HAP-1 (cell line): ENCODE data around the gene OLA1.
A peak's percentile ranks its signal among the peaks of the same experiment; 100 is the strongest.

Experiments used
- DNase-seq, 2 experiments: peaks; one replicate each; pipeline ENCODE4 v3.0.0-alpha.2; 2016 to 2020; ENCODE audit warnings: low spot score in 2 of 2
- H3K27me3 ChIP-seq: fragments of 250-450 bp; sonication (Bioruptor Pico); 2 replicates; pipeline ENCODE4 v1.5.1; 2020; ENCODE audit warnings: low read depth, mild to moderate bottlenecking, moderate library complexity
- H3K36me3 ChIP-seq: fragments of 250-450 bp; sonication (Bioruptor Pico); replicated peaks from 2 replicates; pipeline ENCODE4 v1.5.1; 2020; ENCODE audit warnings: mild to moderate bottlenecking
- H3K4me1 ChIP-seq: fragments of 250-450 bp; sonication (Bioruptor Pico); 2 replicates; pipeline ENCODE4 v1.5.1; 2020; ENCODE audit warnings: mild to moderate bottlenecking
- H3K4me3 ChIP-seq: fragments of 250-450 bp; sonication (Bioruptor Pico); 2 replicates; pipeline ENCODE4 v1.5.1; 2020; ENCODE audit warnings: mild to moderate bottlenecking, moderate library complexity
- H3K9me3 ChIP-seq: fragments of 250-450 bp; sonication (Bioruptor Pico); 2 replicates; pipeline ENCODE4 v1.5.1; 2020; ENCODE audit warnings: mild to moderate bottlenecking, moderate library complexity
- in situ Hi-C: fragments of 300-500 bp; cut with MboI; formaldehyde crosslinking; loops from 3 replicates; pipeline ENCODE4 v1.14.3; 2020; ENCODE audit warnings: low sequenced_read_pairs, inconsistent platforms, mixed read lengths

The OLA1 gene

DNA sequence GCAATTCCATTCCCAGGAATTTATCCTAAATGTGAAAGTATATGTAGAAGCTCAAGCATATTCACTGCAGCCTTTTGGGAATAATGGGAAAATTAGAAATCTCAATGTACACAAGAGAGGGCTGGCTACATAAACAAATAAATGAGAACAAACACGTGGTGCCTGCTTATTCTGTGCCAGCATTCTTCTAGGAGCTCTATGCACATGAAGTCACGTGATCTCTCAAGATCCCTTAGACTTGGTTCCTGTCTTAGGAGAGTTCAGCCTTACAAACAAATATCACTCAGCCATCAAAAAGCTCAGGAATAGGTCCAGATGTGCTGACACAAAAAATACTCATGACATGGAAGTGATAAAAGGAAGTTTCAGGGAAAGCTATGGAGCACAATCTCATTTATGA lies 190.3 kb downstream of the OLA1 start:
- Histone ChIP-seq H3K9me3 (no peaks in the 10 kb centered on the region; the same call in 1 of the 2 replicates), H3K36me3 (no peaks in the 10 kb centered on the region), H3K4me3 (no peak overlapping the region), H3K27me3 (no peaks in the 10 kb centered on the region), H3K4me1 (no peaks in the 10 kb centered on the region)
- DNase-seq = no peak
- in situ Hi-C loops = no loop called here

DNA sequence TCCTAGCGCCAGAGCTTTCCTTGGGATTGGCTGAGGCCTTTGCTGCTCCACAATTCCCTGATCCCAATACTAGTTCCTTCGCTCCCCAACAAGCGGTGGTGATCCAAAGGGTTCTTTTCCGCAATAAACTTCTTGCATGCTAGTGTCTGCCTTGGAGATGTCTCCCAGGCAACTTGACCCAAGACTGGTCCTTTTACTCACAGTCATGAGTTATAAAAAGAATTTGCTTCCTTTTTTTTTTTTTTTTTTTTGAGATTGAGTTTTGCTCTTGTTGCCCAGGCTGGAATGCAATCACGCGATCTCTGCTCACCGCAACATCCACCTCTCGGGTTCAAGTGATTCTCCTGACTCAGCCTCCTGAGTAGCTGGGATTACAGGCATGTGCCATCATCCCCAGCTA lies 193.4 kb downstream of the OLA1 start:
- DNase-seq = no peak
- no peaks in the 10 kb centered on the region; the same call in 1 of the 2 replicates for H3K9me3 ChIP-seq
- H3K4me3 ChIP-seq = no peak overlapping the region
- no peaks in the 10 kb centered on the region for H3K36me3 ChIP-seq
- H3K27me3 ChIP-seq = no peaks in the 10 kb centered on the region
- H3K4me1 ChIP-seq = peaks cover 8% of the 10 kb centered on the region
- in situ Hi-C loops = no loop called here

DNA sequence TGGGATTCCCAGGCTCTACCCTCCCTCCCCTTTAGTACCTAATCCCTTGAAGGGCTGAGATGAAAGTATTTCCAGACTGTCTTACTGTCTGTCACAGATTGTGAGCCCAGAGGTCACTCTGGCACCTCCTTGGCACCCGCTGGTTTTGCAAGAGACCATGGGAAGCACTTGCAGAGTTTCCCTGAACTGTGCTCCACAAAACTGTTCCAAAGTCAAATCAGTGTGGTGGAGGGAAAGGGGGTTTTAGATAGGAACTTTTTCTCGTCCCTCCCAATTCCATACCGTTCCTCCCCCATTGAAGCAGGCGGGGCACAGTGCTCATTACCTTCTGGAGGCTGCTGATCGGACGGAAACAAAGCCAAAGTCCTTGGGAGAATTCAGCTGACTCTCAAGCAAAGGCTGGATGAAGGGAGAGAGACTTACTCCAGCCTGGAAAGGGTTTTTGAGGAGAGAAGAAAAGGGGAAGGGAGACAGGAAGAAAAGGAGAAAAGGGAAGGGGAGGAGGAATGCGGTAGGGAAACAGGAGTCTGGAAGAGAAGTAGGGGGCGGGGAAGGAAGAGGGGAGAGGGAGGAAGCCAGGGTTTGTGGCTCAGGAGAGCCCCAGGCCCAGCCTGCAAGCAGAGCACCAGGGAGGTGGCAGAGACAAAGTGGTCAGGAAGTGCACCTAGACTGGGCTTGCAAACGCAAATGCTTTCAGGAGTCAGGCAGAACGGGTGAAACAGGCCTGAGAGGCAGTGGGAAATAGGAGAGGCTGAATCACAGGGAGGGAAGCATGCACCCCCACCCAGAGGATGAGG lies 194.8 kb downstream of the OLA1 start:
- in situ Hi-C loops = no loop called here
- no peak overlapping the region for H3K4me3 ChIP-seq

DNA sequence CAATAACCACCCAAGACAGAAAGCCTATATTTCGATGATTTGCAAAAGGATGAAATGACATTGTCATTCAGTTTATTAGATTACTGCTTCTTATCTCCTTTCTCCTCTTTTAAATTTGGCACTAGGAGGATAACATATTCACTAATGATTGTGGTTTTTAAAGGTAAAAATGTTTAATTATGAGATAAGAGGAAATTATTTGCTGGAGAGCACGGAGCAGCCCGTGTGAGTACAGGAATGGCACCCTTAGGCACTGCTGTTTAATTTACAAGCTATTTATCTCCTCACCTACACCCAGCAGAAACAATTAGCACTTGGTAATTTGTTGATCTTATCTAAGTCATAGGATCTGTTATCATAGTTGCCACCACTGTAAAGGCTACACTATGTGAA lies 195.8 kb downstream of the OLA1 start:
- H3K36me3 ChIP-seq = no peaks in the 10 kb centered on the region
- in situ Hi-C loops = no loop called here
- H3K27me3 ChIP-seq = no peaks in the 10 kb centered on the region
- DNase-seq = no peak
- H3K4me3 ChIP-seq = no peak overlapping the region
- no peaks in the 10 kb centered on the region for H3K9me3 ChIP-seq
- peaks cover 8% of the 10 kb centered on the region for H3K4me1 ChIP-seq

More for the DNA sequence above, 194.8 kb downstream of the OLA1 start:
- H3K36me3 ChIP-seq = no peaks in the 10 kb centered on the region
- H3K27me3 ChIP-seq = no peaks in the 10 kb centered on the region
- H3K9me3 ChIP-seq = no peaks in the 10 kb centered on the region; the same call in 1 of the 2 replicates
- H3K4me1 ChIP-seq = peaks cover 8% of the 10 kb centered on the region
- no peak for DNase-seq

DNA sequence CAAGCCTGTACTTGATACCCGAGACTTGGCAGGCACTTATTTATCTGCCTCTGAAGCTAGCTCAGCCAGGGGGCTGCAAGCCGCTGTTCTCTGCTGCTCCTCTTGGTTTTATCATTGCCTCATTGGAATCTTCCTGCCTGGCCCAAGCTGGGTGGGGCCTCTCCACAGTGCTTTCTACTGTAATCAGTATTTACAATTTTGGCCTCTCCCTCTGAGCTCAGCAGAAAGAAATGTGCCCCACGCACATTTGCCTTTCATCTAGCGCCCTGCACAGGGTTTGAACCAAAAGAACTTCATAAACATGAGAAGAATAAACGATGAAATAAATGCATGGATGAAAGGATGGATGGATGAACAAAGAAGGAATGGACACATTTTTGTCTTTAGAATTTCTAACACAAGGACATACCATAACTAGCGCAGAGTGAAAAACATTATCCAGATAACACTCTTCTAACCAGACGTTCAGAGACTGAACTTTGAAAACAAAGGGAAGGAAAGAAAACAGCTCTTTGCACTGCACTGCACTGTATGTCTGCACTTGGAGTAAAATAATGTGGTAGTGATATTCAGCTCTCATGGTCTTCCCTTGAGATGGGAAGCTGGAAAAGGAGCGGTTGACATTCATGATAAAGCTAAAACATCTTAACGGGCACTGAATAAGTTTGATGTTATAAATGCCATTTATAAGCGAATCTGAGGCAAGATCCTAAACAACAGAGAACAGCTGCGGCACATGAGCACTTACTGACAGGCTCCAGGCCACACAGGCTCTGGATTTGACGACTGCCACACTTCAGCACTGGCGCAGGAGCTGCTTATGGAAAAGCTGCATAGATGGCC lies 196.4 kb downstream of the OLA1 start:
- H3K4me1 ChIP-seq = peaks cover 8% of the 10 kb centered on the region
- DNase-seq = peak in 1 of 2 experiments; percentile 58
- no peaks in the 10 kb centered on the region for H3K9me3 ChIP-seq
- in situ Hi-C loops = no loop called here
- H3K4me3 ChIP-seq = no peak overlapping the region
- no peaks in the 10 kb centered on the region for H3K27me3 ChIP-seq
- no peaks in the 10 kb centered on the region for H3K36me3 ChIP-seq

DNA sequence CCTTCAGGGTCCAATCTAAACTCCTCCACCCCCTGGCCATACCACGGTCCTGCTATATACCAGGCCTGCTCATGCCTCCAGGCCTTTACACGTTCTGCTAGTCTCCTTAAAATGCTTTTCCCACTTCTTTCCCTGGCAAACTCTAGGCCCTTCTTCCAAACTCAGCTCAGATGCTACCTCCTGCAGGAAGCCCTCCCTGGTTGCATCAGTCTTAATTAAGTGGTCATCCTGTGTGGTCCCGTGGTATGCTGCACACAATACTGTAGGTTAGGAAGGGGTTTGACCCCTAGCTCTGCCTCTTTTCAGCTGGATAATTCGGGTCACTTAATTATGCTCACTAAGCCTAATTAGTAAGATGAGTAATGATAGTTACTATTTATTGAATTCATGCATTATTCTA lies 197.3 kb downstream of the OLA1 start:
- in situ Hi-C loops = no loop called here
- Histone ChIP-seq H3K27me3 (no peaks in the 10 kb centered on the region), H3K9me3 (no peaks in the 10 kb centered on the region), H3K4me1 (peaks cover 8% of the 10 kb centered on the region), H3K36me3 (no peaks in the 10 kb centered on the region), H3K4me3 (no peak overlapping the region)
- no peak for DNase-seq

DNA sequence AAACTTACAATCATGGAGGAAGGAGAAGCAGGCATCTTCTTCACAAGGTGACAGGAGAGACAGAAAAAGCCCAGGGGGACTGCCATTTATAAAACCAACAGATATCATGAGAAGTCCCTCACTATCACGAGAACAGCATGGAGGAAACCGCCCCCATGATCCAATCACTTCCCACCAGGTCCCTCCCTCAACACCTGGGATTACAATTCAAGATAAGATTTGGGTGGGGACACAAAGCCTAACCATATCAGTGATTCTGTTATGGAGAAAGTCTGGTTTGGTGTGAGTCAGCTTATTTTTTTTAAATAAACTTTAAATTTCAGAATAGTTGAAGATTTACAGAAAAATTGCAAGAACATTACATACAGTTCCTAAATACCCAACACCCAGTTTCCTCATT lies 198.4 kb downstream of the OLA1 start:
- in situ Hi-C loops = no loop called here
- Histone ChIP-seq H3K27me3 (no peaks in the 10 kb centered on the region), H3K4me3 (no peak overlapping the region), H3K9me3 (no peaks in the 10 kb centered on the region), H3K36me3 (no peaks in the 10 kb centered on the region), H3K4me1 (peaks cover 8% of the 10 kb centered on the region)
- no peak for DNase-seq

DNA sequence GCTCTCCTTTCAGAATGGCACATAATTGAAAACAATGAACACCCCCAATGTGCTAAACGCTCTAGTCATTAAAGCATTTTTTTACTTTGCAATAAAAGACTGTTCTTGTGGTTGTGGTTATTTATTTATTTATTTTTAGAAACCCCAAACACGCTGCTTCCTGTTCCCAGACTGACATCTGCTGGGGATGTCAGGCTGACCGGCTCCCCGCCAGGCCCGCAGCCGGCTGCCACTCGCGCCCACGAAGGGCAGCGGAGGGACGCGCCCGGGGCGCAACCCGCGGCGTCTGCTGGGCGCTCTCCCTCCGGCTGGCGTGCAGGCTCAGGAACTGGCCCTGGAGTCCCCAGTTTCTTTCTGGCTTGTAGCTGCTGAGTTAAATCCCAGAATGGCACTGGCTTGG lies 200.1 kb downstream of the OLA1 start:
- H3K9me3 ChIP-seq = no peaks in the 10 kb centered on the region

DNA sequence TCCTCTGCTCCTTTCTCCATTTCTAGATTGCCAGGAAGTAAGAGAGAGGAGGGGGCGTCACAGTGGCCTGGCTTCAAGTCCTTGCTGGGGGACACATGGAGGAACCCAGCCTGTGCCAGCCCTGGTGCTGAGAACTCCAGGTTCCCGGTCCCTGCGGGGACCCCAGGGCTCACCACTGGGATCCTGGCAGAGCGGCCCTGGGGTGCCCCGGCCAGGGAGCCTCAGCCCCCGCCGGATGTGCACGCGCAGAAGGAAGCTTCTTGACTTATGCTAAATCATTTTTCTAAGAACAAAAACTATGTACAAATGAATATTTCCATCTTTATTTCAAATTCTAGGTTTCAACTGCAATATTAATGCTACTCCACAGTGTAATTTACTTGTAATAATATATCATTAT lies 200.6 kb downstream of the OLA1 start:
- no peaks in the 10 kb centered on the region for H3K27me3 ChIP-seq

More for the DNA sequence above, 200.1 kb downstream of the OLA1 start:
- H3K27me3 ChIP-seq = no peaks in the 10 kb centered on the region
- H3K4me1 ChIP-seq = peaks cover 8% of the 10 kb centered on the region
- in situ Hi-C loops = no loop called here
- H3K4me3 ChIP-seq = no peak overlapping the region
- DNase-seq = no peak
- H3K36me3 ChIP-seq = no peaks in the 10 kb centered on the region

DNA sequence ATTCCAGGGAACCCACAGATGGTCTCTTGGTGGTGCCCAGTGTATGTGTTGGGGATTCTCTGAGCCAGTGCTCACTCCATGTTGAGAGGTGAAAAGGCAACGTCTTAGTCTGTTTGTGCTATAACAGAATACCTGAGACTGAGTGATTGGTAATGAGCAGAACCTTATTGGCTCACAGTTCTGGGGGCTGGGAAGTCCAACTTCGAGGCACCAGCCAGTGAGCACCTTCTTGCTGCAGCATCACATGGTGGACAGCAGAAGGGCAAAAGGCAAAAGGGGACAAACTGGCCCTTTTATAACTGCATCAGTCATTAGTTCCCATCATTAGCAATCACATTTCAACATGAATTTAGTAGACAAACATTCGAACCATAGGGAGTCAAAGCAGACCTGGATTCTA lies 202.2 kb downstream of the OLA1 start:
- H3K4me1 ChIP-seq = no peaks in the 10 kb centered on the region; the same call in 1 of the 2 replicates

More for the DNA sequence above, 200.6 kb downstream of the OLA1 start:
- no peak for DNase-seq
- in situ Hi-C loops = no loop called here
- H3K9me3 ChIP-seq = no peaks in the 10 kb centered on the region
- H3K36me3 ChIP-seq = no peaks in the 10 kb centered on the region
- no peak overlapping the region for H3K4me3 ChIP-seq
- peaks cover 8% of the 10 kb centered on the region for H3K4me1 ChIP-seq

DNA sequence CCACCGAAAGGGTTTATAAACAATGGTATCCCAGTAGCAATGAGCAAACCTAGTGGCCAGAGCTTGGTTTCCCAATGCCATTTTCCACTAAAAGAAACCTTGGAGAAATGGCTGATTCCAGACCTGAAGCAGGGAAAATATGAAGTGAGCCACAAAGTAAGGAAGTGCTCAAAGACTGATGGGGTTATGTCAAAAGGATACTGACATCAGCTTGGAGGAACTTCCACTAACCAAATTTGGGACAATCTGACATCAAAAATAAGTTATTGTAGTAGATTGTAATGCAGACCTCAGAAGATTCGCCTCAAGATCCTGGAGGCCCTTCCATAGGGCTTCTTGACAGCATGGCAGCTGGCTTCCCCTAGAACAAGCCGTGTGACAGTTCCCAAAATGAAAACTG lies 203.8 kb downstream of the OLA1 start:
- Histone ChIP-seq H3K27me3 (no peaks in the 10 kb centered on the region), H3K36me3 (no peaks in the 10 kb centered on the region), H3K9me3 (no peaks in the 10 kb centered on the region; the same call in 1 of the 2 replicates), H3K4me3 (no peak overlapping the region), H3K4me1 (peaks cover 3% of the 10 kb centered on the region)
- in situ Hi-C loops = no loop called here
- DNase-seq = no peak

More for the DNA sequence above, 202.2 kb downstream of the OLA1 start:
- Histone ChIP-seq H3K36me3 (no peaks in the 10 kb centered on the region), H3K4me3 (no peak overlapping the region), H3K9me3 (no peaks in the 10 kb centered on the region), H3K27me3 (no peaks in the 10 kb centered on the region)
- no peak for DNase-seq
- in situ Hi-C loops = no loop called here

DNA sequence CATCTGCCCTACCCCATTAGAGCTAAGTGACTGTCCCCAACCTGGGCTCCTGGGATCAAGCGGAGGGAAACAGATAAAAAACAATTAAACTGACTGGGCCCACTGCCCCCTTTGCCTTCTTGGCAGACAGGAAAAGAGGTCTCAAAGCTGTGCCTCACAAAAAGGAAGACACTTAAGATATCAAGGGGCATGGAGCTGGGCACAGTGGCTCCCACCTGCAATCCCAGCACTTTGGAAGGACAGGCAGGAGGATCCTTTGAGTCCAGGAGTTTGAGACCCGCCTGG lies 208.0 kb downstream of the OLA1 start:
- Histone ChIP-seq H3K9me3 (no peaks in the 10 kb centered on the region; the same call in 1 of the 2 replicates), H3K4me1 (peaks cover 5% of the 10 kb centered on the region), H3K36me3 (no peaks in the 10 kb centered on the region), H3K27me3 (no peaks in the 10 kb centered on the region), H3K4me3 (no peak overlapping the region)
- in situ Hi-C loops = no loop called here
- no peak for DNase-seq

DNA sequence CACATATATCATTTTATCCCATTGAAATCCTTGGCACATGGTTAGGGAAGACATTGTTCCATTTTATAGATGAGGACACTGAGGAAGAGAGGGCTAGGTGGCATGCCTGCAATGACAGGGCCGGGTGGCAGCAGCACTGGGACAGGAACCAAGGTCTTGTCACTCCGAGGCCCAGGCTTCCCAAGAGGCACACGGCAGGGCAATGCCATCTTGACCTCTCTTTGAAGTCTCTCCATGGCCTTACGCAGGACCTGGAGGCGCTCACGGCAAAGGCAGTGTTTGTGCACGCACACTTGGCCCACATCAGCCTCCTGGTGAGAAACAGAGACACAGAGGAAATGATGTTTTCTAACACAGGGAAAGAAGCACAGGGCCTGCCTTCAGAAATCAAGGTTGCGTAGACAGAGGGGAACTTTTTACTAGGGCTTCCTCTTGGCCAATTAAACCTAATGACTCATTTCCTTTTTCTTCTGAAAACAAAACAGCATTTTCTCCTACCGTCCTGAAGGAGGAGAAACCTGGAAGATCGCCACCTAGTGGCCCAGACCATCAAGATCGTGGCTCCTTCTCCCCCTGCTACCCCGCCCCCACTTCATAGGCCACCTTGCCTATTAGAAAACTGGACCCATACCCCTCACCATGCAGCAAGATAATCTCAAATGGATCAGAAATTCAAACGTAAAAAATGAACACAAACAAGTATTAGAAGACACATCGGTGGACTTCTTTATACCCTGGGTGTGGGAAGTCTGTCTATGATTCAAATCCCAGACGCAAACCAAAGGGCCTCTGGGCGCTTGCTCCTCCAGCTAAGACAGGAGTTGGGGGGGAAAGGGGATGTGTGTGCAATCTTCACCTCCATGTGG lies 208.5 kb downstream of the OLA1 start:
- DNase-seq = peak; percentile 81 to 91
- in situ Hi-C loops = no loop called here
- no peaks in the 10 kb centered on the region for H3K27me3 ChIP-seq
- no peaks in the 10 kb centered on the region for H3K36me3 ChIP-seq
- no peaks in the 10 kb centered on the region; the same call in 1 of the 2 replicates for H3K9me3 ChIP-seq
- peaks cover 5% of the 10 kb centered on the region for H3K4me1 ChIP-seq
- no peak overlapping the region for H3K4me3 ChIP-seq
